Fibroblast of lung (primary cell): ENCODE measurements around the gene FARP1. TPM values are rescaled to one million over a fixed set of nuclear protein-coding genes. Genes with fewer than 3 reads are reported as not detected.
A peak's percentile ranks its signal among the peaks of the same experiment; 100 is the strongest.

Experiments
- DNase-seq, 2 donors: peaks; one replicate each; pipeline versions ENCODE4 v3.0.0 to v3.0.0-alpha.2; 2010; ENCODE audit warnings: low read depth in 2 of 2
- H2AFZ ChIP-seq: 2 replicates; pipeline ENCODE4 v1.5.1; 2012; ENCODE audit warnings: low read length, control low read depth, inconsistent platforms
- H3K27ac ChIP-seq: 2 replicates; pipeline ENCODE4 v1.5.1; 2011; ENCODE audit warnings: low read length, control low read depth; ENCODE audit not compliant: insufficient read depth
- H3K27me3 ChIP-seq: 2 replicates; pipeline ENCODE4 v1.5.1; 2011; ENCODE audit warnings: mild to moderate bottlenecking, low read length; ENCODE audit not compliant: control insufficient read depth, insufficient read depth
- H3K36me3 ChIP-seq: 2 replicates; pipeline ENCODE4 v1.5.1; 2011; ENCODE audit warnings: low read length; ENCODE audit not compliant: control insufficient read depth, insufficient read depth
- H3K4me1 ChIP-seq: 2 replicates; pipeline ENCODE4 v1.5.1; 2011; ENCODE audit warnings: low read length; ENCODE audit not compliant: control insufficient read depth, insufficient read depth; ENCODE audit errors: extremely low read depth
- H3K4me2 ChIP-seq: 2 replicates; pipeline ENCODE4 v1.5.1; 2011; ENCODE audit warnings: low read length, control low read depth; ENCODE audit not compliant: insufficient read depth; ENCODE audit errors: extremely low read depth
- H3K4me3 ChIP-seq, 4 experiments: fragments of 200-600 bp in 1 of 4; sonication (generic) in 1 of 4; replicated peaks in 1 of 4; 2 replicates each; pipeline ENCODE4 v1.5.1; 2011 to 2016; ENCODE audit warnings: low read length in 4 of 4, low read depth in 3 of 4, mild to moderate bottlenecking in 3 of 4, control low read depth in 2 of 4, inconsistent platforms in 1 of 4, mixed read lengths in 1 of 4; ENCODE audit not compliant: insufficient read depth in 1 of 4; ENCODE audit errors: control extremely low read depth in 1 of 4
- H3K79me2 ChIP-seq: 2 replicates; pipeline ENCODE4 v1.5.1; 2012; ENCODE audit warnings: mild to moderate bottlenecking, low read length, inconsistent platforms; ENCODE audit not compliant: control insufficient read depth, insufficient read depth
- H3K9ac ChIP-seq: 2 replicates; pipeline ENCODE4 v1.5.1; 2011; ENCODE audit warnings: mild to moderate bottlenecking, low read length, control low read depth; ENCODE audit not compliant: insufficient read depth
- H3K9me3 ChIP-seq: 2 replicates; pipeline ENCODE4 v1.5.1; 2012; ENCODE audit warnings: low read depth, low read length; ENCODE audit not compliant: control insufficient read depth, insufficient read depth
- H4K20me1 ChIP-seq: 2 replicates; pipeline ENCODE4 v1.5.1; 2011; ENCODE audit warnings: low read length; ENCODE audit not compliant: control insufficient read depth, insufficient read depth; ENCODE audit errors: extremely low read depth
- EZH2 ChIP-seq: IDR thresholded peaks from 2 replicates; pipeline ENCODE4 v1.5.1; 2012; ENCODE audit warnings: low read length, control low read depth, mild to moderate bottlenecking; ENCODE audit errors: missing control alignments
- polyA plus RNA-seq, 2 donors: library from polyadenylated mRNA; depleted of rRNA in 1 of 2; stranded (reverse) in 1 of 2; unstranded in 1 of 2; fragments of >200 nt; gene quantifications; 2 replicates each; pipeline ENCODE4 v1.2.1, GENCODE V29; 2011 to 2012; ENCODE audit warnings: missing spikeins in 1 of 2
- total RNA-seq: library from RNA; depleted of rRNA; stranded (reverse); fragments of >200 nt; gene quantifications from 2 replicates; pipeline ENCODE4 v1.2.1, GENCODE V29; 2014
- TF ChIP-seq, protein P1 (sequence below), 2 donors: IDR thresholded peaks in 1 of 2; conservative IDR thresholded peaks in 1 of 2; 1 replicate in 1 of 2; 2 replicates in 1 of 2; pipeline ENCODE4 v1.5.1; 2011 to 2012; ENCODE audit warnings: low read length in 2 of 2, control low read depth in 1 of 2, inconsistent platforms in 1 of 2, low read depth in 1 of 2, mild to moderate bottlenecking in 1 of 2

The FARP1 gene
- total and polyA plus RNA-seq, 2 donors (not counting 1 experiment from before 2014, with no cell fraction given), result 50.9 to 199 TPM

DNA sequence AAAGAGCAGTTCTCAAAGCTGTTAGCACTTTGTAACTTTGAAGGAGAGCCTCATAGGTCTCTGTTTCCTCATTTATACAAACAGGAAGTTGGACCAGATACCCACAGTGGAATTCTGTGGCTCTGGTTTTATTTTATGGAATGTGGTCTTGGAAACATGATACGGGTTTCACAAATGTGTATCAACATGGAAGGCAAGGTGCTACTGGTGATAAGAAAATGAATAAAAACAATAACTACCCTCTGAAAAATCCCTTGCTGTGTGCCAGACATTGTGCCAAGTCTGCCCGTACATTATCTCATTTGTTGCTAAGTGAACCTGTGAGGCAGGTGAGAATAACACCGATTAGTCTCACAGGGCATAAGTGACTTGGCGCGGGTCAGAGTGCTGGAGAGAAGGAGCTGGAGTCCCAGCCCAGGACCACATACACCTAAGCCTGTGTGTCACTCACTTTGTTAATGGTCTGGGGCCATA is 79.2 kb downstream of the FARP1 start:
- peaks cover 2% of the 10 kb centered on the region for H3K36me3 ChIP-seq
- no peaks in the 10 kb centered on the region for H3K27me3 ChIP-seq
- peaks cover 12% of the 10 kb centered on the region for H3K4me1 ChIP-seq
- H3K4me2 ChIP-seq, result no peak overlapping the region
- no peak overlapping the region for H3K9ac ChIP-seq
- no peak overlapping the region for H3K27ac ChIP-seq
- peak in 1 of 2 donors; percentile 80 for DNase-seq
- H3K79me2 ChIP-seq, result peaks cover 37% of the 10 kb centered on the region
- H2AFZ ChIP-seq, result no peak overlapping the region
- TF ChIP-seq, protein P1, sequence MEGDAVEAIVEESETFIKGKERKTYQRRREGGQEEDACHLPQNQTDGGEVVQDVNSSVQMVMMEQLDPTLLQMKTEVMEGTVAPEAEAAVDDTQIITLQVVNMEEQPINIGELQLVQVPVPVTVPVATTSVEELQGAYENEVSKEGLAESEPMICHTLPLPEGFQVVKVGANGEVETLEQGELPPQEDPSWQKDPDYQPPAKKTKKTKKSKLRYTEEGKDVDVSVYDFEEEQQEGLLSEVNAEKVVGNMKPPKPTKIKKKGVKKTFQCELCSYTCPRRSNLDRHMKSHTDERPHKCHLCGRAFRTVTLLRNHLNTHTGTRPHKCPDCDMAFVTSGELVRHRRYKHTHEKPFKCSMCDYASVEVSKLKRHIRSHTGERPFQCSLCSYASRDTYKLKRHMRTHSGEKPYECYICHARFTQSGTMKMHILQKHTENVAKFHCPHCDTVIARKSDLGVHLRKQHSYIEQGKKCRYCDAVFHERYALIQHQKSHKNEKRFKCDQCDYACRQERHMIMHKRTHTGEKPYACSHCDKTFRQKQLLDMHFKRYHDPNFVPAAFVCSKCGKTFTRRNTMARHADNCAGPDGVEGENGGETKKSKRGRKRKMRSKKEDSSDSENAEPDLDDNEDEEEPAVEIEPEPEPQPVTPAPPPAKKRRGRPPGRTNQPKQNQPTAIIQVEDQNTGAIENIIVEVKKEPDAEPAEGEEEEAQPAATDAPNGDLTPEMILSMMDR (conservative IDR thresholded peaks at IDR 0.05 in 1 of 2, IDR thresholded peaks at IDR 0.05 in 1 of 2; ENCODE audit: low read depth in 1 of 2, low read length in 2 of 2), result no peak
- no peaks in the 10 kb centered on the region for H3K9me3 ChIP-seq
- H3K4me3 ChIP-seq, result no peak overlapping the region
- H4K20me1 ChIP-seq, result no peaks in the 10 kb centered on the region

DNA sequence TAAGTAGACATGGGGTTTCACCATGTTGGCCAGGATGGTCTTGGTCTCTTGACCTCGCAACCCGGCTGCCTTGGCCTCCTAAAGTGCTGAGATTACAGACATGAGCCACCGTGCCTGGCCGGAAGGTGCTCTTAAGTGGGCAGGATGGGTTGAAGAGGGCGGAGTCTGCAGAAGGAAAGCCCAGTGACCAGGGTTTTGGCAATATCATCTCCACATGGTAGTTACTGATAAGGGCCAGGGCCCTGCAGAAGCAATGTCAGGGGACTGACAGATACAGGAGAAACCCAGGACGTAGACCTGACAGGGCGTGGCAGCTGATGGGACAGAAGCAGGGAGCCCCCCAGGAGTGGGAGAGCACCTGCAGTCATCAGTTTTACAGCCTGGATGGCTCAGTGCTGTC is 79.9 kb downstream of the FARP1 start:
- DNase-seq, result no peak
- Histone ChIP-seq H3K4me2 (no peak overlapping the region), H3K36me3 (peaks cover 2% of the 10 kb centered on the region), H3K9ac (no peak overlapping the region), H3K27ac (no peak overlapping the region), H4K20me1 (no peaks in the 10 kb centered on the region), H3K4me3 (no peak overlapping the region), H2AFZ (no peak overlapping the region), H3K9me3 (no peaks in the 10 kb centered on the region), H3K4me1 (peaks cover 9% of the 10 kb centered on the region), H3K79me2 (peaks cover 34% of the 10 kb centered on the region), H3K27me3 (no peaks in the 10 kb centered on the region)
- no peak for TF ChIP-seq EZH2
- TF ChIP-seq, protein P1 (conservative IDR thresholded peaks at IDR 0.05 in 1 of 2, IDR thresholded peaks at IDR 0.05 in 1 of 2; ENCODE audit: low read depth in 1 of 2, low read length in 2 of 2), result no peak

DNA sequence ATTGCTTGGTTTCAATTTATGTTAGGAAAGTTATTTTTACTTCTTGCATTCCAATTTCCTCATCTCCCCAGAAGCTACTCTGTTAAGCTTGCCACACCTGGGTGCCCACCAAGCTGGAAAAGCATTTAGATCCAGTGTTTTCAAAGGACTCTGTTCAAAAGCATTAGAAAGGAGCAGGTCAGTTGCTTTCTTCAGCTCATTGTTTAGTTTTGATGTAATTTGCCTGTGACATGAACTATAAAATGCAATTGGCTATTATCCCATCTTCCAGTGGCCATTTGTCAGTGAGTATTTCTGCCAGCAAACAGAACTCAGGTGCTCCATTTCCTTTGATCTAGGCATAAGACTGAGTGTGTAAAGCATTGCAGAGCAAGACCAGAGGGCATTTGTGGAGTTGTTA is 80.8 kb downstream of the FARP1 start:
- Histone ChIP-seq H3K9me3 (no peaks in the 10 kb centered on the region), H3K36me3 (peaks cover 2% of the 10 kb centered on the region), H3K79me2 (peaks cover 27% of the 10 kb centered on the region), H3K27ac (no peak overlapping the region), H3K4me2 (no peak overlapping the region), H3K4me3 (no peak overlapping the region), H3K27me3 (no peaks in the 10 kb centered on the region), H4K20me1 (no peaks in the 10 kb centered on the region), H2AFZ (no peak overlapping the region), H3K4me1 (peaks cover 9% of the 10 kb centered on the region), H3K9ac (no peak overlapping the region)
- TF ChIP-seq, protein P1 (conservative IDR thresholded peaks at IDR 0.05 in 1 of 2, IDR thresholded peaks at IDR 0.05 in 1 of 2; ENCODE audit: low read depth in 1 of 2, low read length in 2 of 2), result no peak
- no peak for TF ChIP-seq EZH2
- no peak for DNase-seq
